IPS-18c (cell line): ENCODE results near the gene GNLY.
"Not testable (repeated sequence)": the region's sequence is repeated elsewhere in the genome, so short reads cannot be mapped to it uniquely, and the experiment has no call there.

Source experiments
- H3K4me3 ChIP-seq: 2 replicates; pipeline ENCODE4 v1.7.0; 2013; ENCODE audit warnings: low read depth, mild to moderate bottlenecking, low read length, moderate library complexity; ENCODE audit not compliant: insufficient read depth
- H3K9me3 ChIP-seq: one replicate; pipeline ENCODE4 v1.6.1; 2013; ENCODE audit warnings: mild to moderate bottlenecking, low read length, moderate library complexity; ENCODE audit not compliant: control insufficient read depth, insufficient read depth

GNLY gene

GRCh38 chr2:85694052-85695025 lies at the start of gene GNLY:
Gene GNLY, plus strand, starts transcription at chr2:85694358. Its CDS starts 61 bp downstream, at chr2:85694419.
- H3K9me3 ChIP-seq: no peaks in the 10 kb centered on the region
- H3K4me3 ChIP-seq: no peak within 1 kb of the TSS

DNA sequence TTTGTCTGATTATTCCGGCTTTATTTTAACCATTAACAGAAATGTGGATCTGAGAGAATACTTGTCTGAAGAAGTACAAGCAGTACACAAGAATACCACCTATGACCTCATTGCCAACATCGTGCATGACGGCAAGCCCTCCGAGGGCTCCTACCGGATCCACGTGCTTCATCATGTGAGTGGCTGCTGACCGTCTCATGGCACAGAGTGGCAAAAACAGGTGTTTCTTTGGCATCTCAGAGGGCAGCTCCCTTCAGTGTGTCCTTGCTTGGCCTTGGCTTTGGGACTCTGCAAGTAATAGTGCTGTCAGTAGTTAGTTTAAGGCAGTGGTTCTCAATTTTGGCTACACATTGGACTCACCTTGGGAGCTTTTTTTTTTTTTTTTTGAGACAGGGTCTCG lies 49.2 kb upstream of the GNLY start:
- Histone ChIP-seq H3K4me3 (no peak overlapping the region), H3K9me3 (no peaks in the 10 kb centered on the region)

DNA sequence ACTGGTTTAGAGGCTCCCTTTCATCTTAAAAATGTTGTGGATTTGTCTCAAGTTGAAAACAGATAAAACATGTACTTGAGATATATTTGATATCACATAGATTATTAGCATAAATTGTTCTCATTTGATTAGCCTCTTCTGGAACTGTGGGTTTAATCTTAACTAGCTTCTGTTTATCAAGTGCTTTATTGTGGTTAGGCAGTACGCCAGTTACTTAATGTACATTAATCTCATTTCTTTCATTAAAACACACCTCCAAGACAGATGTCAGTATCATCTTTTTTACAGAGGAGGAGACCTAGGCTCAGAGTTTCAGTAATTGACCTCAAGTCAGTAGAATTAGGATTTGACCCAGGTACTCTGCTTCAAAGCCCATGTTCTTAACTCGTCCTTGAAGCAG lies 48.0 kb upstream of the GNLY start:
- no peaks in the 10 kb centered on the region for H3K9me3 ChIP-seq
- H3K4me3 ChIP-seq: no peak overlapping the region

DNA sequence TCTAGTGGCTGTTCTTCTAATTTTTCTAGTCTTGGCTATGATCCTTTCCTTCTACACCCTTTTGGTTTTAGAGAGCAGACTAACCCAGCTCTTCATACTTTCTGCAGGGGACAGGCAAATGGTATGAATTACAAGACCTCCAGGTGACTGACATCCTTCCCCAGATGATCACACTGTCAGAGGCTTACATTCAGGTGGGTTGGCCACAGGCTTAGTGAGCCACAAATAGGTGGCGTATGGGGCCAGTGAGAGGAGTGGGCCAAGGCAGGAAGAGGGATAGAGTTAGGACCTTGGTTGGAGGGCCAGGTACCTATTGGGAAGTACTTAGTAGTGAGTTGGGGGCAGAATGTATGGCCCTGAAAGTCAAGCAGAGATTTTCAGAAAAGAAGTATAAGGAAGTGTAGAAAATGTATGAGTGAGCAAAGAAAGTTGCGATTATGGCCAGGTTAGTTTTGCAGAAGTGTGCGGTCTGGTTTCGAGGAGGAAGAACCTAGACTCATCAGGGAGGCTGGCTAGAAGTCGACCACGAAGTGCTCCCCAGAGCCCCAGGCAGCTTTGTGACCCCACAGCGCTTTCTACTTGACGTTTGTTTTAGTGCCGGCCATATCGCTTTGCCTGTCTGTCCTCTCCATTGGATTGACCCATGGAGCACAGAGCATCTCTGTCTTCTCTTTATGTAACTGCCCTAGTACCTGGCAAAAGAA lies 46.2 kb upstream of the GNLY start:
- no peak overlapping the region for H3K4me3 ChIP-seq
- H3K9me3 ChIP-seq: no peaks in the 10 kb centered on the region

DNA sequence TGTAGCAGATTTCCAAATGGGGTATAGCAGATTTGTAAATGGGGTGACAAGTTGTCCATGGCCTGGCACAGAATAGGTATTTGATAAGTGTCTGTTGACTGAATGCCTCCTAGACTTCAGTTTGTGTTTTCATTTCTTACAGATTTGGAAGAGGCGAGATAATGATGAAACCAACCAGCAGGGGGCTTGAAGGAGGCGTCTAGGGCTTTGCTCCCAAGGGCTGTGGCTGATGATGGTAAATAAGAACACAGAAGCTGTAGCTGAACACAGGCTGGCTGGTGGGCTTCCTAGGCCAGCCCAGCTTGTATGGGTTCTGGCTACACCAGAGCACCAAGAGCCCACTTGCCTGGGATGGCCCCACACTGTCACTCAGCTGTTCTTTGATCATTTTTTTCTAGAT lies 45.5 kb upstream of the GNLY start:
- H3K4me3 ChIP-seq: no peak overlapping the region
- H3K9me3 ChIP-seq: no peaks in the 10 kb centered on the region

- H3K4me3 ChIP-seq: no peak overlapping the region
- no peaks in the 10 kb centered on the region for H3K9me3 ChIP-seq
Observed at GRCh38 chr2:85649201-85650190, 44.7 kb upstream of the GNLY start.

DNA sequence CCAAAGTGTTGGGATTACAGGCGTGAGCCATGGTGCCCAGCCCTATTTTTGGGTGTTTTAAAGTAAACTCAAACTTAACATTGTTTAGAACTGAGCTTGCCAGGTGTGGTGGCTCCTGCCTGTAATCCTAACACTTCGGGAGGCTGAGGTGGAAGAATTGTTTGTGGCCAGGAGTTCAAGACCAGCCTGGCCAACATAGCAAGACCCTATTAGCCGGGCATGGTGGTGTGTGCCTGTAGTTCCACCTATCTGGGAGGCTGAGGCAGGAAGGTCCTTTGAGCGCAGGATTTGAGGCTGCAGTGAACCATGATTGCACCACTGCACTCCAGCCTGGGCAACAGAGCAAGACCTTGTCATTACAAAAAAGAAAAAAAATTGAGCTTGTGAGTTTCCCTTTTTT lies 43.7 kb upstream of the GNLY start:
- H3K9me3 ChIP-seq: no peaks in the 10 kb centered on the region
- no peak overlapping the region for H3K4me3 ChIP-seq

DNA sequence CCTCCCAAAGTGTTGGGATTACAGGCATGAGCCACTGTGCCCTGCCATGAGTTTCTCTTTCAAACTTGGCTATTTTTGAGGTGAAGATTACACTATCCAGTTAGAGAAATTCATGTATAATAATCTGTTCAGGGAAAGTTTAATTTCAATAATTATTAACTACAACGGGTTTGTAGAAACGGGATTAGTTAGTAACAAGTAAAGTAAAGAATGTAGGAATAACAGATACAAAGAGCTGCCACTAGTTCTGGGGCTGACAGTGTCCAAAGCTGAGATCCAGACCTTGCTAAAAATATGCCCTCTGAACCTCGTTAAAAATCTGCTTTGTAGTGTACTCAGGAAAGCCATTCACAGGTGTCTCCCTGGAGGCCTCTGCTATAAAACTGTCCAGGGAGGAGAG lies 43.1 kb upstream of the GNLY start:
- no peak overlapping the region for H3K4me3 ChIP-seq
- no peaks in the 10 kb centered on the region for H3K9me3 ChIP-seq

DNA sequence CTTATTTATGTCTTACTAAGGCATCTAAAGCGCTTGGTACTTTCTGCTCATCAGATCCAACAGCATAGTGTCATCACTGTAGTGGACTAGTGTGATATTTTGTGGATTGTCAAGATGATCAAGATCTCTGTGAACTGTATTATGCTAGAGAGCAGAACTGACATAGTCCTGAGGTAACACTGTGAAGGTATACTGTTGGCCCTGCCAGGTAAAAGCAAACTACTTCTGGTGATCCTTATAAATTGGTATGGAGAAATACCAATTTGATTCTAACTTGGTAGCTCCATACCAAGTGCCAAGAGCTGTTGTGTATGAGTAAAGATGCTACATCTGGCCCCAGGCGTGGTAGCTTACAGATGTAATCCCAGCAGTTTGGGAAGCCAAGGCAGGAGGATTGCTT lies 42.1 kb upstream of the GNLY start:
- H3K9me3 ChIP-seq: no peaks in the 10 kb centered on the region
- no peak overlapping the region for H3K4me3 ChIP-seq

GRCh38 chr2:85653996-85654395 lies 40.2 kb upstream of the GNLY start:
- Histone ChIP-seq H3K9me3 (no peaks in the 10 kb centered on the region), H3K4me3 (no peak overlapping the region)

DNA sequence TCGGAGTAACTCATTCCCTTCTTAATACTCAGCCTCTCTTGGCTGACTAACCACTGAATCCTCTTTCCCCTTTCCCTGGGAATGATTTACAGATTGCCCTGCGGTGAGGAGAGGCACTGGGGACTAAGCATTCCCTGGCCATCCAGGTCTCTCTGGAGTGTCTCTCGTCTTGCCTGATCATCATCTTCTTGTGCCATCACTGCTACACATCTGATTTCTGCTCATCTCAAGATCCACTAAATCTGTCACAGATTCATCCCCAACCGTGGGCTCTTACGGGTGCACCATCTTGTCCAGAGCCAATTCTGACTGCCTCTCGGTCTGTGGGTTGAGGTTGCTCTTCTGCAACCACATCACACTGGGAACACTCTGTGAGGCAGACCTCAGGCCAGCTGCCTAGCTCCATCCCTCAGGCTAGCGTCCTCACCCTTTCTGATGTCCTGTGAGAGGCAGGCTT lies 38.2 kb upstream of the GNLY start:
- no peaks in the 10 kb centered on the region for H3K9me3 ChIP-seq

DNA sequence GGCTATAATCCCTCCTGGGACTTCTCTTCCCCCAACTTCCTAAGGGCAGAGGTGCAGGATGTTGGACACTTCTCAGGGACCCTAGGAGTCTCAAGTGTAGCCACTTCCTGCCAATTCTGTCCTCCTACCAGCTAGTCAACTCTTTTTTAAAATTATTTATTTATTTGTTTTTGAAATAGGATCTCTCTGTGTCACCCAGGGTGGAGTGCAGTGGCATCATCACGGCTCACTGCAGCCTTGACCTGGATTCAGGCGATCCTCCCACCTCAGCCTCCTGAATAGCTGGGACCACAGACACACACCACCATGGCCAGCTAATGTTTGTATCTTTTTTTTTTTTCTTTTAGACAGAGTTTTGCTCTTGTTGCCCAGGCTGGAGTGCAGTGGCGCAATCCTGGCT lies 37.7 kb upstream of the GNLY start:
- no peaks in the 10 kb centered on the region for H3K9me3 ChIP-seq
- H3K4me3 ChIP-seq: no peak overlapping the region

More for the DNA sequence above, 38.2 kb upstream of the GNLY start:
- H3K4me3 ChIP-seq: no peak overlapping the region

- H3K4me3 ChIP-seq, H3K9me3 ChIP-seq: not testable (repeated sequence)
Observed at GRCh38 chr2:85657399-85657798, 36.8 kb upstream of the GNLY start.

DNA sequence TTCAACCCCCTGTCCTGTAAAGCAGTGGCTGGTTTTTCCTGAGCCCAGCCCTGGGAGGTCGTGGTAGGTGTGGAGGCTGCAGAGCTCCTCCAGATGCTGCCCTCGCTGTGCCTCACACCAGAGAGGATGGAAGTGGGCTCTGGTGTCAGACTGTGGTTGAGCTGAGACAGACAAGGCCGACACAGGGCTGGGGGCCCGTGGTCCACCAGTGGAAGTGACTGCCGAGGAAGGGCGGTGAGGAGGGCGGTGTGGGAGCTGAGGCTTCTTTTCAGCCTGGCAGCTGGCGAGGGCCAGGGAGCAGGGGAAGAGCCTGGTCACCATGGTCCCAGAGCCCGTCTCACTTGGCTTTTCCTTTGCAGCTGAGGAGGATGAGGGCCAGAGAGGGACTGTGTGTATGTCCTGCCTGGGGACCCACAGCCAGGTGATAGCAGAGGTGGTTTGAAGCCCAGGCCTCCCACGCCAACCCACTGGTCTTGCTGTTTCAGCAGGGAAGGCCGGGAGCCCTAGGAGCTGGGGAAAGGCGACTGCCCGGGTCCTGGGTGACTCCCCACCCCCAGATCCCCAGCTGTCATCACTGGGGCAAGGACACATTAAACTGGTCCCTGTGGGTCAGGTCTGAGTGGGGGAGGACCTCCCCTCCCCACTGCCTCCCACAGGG lies 34.7 kb upstream of the GNLY start:
- no peak overlapping the region for H3K4me3 ChIP-seq
- H3K9me3 ChIP-seq: no peaks in the 10 kb centered on the region

- not testable (repeated sequence) for H3K9me3 ChIP-seq, H3K4me3 ChIP-seq
Observed at GRCh38 chr2:85660301-85660700, 33.9 kb upstream of the GNLY start.

DNA sequence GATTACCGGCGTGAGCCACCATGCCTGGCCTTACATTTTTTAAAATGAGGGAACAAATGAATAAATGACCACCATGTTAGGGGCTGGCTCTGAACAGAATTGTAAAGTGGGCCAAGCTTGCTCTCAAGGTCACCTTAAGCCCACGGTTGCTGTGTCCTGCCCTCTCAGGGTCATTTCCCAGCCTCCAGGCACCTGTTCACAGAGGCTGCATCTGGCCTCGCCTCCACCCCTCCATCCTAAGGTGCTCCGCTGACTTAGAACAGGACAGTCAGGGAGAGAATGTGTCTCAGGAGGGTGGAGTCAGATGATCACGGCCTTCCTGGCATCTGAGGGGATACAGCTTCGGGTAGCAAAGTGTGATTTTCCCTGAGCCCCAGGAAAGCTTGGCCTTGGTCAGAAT lies 33.4 kb upstream of the GNLY start:
- no peaks in the 10 kb centered on the region for H3K9me3 ChIP-seq
- no peak overlapping the region for H3K4me3 ChIP-seq
